Stimulated activated CD4-positive, alpha-beta T cell treated with anti-CD3 and anti-CD28 coated beads, Interleukin-2, amount 100 ng/mL, for 4 hours (primary cell): ENCODE results near the gene COL23A1.

Experiments used
- DNase-seq: peaks from one replicate; pipeline ENCODE4 v3.0.0-alpha.2; 2020; ENCODE audit warnings: low read depth

Gene COL23A1

DNA sequence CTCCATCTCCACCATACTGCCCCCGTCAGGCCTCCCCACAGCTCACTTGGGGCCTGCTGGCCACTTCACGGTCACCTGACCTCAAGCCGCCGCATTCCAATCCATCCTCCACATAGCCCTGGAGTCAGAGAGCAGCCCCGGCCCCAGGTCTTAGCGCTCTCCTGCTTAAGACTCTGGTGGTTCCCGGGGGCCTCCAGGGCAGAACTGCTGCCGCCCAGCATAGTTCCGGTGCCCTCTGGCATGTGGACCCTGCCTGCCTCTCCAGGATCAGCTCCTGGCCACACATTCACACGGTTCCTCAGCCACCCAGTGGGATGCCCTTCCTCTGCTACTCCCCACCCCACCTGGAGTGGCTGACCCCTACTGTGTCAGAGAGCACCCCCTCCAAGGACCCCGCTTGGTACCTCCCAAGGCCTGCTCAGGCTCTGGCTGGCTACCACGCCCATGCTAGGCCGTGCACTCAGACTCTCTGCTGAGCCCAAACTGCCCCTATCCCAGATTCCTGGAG, 366.3 kb downstream of the COL23A1 start:
- DNase-seq, result no peak

DNA sequence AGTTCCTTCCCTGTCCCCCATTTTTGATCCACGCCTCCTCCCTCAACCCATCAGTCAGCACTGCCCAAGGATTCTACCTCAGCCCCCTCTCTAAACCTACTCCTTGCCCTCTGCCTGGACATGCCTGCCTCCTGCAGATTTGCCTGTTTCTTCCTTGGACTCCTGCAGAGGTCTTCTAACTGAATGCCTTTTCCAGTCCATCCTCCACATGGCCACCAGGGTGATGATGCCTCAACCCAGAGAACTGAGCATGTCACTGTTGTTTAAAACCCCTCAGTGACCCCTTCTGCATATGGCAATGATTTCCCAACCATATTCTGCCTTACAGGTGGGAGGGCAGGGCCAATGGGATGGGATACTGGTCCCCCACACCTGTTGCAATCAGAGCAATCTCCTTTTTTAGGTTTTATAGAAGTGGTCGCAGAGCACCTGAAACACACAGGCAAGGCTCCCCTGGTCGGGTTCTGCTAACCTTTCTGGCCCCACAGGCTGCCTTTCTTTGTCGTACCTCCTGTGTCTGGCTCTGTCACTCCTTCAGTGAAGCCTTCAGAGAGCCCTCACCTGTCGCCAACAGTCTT, 366.9 kb downstream of the COL23A1 start:
- DNase-seq, result no peak

DNA sequence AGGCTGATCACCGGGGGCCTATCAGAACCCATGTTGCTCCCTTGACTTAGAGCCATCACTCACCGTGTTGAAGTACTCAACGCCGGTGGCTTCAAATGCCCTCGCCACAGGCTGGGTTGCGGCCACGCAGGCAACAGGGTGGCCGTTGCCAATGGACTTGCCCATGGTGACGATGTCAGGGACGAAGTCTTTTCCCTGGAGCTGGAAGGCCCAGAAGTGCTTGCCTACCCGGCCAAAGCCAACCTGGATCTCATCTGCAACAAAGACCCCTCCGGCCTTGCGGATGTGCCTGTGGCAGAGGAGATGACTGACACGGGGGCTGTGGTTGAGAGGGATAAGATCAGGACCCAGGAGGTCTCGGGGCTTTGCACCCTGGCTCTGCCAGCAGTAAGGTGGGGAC, 367.9 kb downstream of the COL23A1 start:
- no peak for DNase-seq

DNA sequence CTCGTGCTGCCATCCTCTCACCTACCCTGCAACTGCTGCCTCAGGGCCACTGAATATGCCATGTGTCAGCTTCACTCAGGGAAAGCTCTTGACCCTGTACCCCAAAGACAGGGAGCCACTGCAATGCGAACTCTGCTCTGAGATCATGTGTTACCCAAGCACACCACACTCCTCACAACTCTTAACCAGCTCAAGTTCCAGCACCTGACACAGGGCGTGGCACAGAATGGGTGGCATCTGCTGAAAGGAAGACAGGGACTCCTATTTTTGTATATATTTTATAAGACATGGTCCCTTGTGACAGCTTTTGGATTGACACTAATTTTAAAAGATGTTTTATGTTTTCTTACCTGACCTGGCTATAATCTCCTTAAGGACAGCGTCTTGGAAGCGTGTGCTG, 368.3 kb downstream of the COL23A1 start:
- DNase-seq, result no peak

DNA sequence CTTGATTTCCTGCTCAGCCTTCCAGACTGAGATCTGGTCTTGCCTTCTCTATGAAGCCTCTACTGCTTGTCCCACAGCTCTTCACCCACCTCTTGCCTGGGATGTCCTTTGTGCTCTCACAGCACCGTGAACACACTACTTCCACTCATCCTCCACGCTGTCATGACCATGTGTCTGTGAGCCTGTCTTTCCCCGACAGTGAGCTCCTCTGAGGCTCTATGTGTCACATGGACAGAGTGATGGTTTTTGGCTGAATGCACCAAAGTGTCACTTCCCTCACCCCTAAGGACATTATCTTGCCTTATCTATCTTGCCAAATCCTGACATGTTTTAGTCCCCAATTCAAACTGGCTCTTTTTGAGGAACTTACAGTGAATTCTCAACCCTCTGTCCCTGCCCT, 368.9 kb downstream of the COL23A1 start:
- DNase-seq, result no peak

DNA sequence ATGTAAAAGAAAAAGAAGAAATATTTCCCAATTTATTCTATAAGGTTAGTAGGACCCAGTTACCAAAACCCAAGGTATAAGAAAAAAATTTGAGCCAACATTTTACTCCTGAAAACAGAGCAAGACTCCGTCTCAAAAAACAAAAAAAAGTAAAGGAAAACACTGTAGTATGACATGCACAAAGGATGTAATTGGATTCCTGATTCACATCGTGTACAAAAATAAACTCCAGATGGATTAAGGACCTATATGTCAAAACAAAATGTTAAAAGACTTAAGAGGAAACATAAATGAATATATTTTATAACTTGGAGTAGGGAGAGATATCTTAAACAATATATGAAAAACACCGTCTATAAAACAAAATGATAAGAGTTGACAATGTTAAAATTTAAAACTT, 371.4 kb downstream of the COL23A1 start:
- no peak for DNase-seq

DNA sequence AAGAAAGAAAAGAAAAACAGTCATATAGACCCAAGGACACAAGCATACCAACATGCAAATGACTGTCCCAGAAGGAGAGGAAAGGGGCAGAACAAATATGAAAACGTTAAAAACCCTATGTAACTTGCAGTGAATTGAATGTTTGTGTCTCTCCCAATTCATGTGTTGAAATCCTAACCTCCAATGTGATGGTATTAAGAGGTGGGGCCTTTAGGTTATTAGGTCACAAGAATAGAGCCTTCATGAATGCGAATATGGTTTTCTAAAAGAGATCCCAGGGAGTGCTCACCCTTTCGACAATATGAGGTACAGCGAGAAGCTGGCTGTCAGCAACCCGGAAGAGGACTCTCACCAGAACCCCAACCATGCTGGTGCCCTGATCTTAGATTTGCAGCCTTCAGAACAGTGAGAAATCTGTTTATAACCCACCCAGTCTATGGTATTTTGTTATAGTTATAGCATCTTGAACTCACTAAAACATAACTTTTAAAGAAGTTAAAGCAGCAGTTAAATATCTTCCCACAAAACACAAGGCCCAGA, 371.9 kb downstream of the COL23A1 start:
- DNase-seq, result no peak

DNA sequence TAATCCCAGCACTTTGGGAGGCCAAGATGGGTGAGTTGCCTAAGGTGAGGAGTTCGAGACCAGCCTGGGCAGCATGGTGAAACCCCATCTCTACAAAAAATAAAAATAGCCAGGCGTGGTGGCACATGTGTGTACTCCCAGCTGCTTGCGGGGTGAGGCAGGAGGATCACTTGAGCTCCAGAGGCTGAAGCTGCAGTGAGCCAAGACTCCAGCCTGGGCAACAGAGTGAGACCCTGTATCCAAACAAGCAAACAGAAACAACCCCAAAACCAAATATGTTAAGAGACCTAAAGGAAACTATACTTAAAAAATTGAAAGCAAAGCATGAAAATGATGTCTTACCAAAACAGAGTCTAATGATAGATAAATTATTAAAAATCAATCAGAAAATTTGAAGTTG, 373.4 kb downstream of the COL23A1 start:
- DNase-seq, result no peak

DNA sequence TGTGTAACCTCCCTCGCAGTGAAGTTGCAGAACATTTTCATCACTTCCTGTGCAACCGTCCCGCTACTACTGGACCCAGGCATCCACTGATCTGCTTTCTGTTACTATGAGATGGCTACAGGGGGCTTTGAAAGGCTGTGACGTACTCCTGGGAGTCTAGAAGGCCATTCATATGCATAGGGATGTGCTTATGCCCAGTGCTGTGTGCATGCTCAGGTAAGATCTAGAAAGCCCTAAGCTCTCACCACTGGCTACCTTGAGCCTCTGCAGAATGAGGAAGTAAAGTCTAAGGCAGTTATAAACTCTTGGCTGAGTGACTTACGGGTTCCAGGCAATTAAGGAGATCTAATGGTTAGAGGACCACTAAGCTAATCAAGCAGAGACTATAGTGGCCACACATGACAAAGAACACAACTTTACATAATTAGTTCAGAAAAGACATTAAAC, 374.1 kb downstream of the COL23A1 start:
- no peak for DNase-seq

DNA sequence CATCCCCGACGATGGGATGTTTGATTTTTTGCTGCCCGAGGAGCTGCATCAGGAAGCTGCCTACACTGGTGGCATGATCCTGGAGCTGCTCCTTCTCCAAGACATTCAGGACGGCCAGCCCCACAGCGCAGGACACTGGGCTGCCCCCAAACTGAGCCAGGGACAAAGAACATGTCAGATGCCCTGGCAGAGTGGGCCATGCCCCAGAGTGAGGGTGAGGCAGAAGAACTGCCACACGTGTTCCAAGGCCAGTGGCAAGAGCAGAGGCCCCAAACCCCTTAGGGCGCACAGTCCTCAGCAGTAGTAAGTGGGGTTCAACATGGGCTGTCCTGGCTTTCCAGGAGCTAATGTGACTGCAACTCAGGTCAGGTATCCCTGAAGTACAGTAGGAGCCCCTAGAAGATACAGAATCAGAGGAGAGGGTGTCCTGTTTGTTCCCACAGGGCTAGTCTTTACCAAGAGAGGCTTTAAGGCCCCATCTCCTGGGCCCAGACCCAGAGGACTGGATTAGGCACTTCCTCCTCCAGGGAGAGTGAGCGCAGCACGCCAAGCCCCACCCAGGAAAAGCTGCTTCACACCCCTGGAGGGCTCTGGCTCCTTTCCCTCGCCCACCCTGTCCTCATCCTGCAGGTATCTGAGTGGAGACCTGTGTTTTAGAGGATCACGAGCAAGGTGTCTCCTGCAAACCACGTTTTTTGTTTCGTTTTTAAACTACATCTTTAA, 374.8 kb downstream of the COL23A1 start:
- DNase-seq, result no peak

DNA sequence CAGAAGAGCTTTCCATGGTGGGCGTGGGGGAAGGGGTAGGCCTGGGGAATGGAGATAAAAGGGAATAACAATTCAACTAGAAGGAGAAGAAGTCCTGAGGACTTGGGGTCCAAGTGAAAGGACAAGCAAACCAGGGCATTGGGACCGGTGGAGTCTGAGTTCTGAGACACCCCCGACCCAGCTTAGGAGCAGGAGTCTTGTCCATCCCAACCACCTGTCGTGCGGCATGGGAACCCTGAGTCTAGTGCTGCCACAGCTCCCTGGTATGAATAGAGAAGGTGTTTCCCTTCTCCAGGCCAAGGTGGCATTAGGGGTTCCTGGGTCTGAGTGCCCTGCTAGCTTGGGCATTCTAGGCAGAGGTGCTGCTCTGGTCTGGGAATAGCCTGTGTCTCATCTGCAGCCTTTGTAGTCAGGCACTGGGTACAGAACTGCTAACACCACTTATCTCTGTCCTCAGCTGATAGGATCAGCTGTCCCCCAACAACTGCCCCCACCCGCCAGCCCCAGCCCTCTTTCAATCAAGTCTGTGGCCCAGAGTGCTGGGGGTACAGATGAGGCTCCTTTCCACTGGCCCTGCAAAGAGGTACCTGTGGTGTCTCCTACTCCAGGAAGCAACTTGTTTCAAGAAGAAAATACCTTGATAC, 375.9 kb downstream of the COL23A1 start:
- DNase-seq, result no peak

DNA sequence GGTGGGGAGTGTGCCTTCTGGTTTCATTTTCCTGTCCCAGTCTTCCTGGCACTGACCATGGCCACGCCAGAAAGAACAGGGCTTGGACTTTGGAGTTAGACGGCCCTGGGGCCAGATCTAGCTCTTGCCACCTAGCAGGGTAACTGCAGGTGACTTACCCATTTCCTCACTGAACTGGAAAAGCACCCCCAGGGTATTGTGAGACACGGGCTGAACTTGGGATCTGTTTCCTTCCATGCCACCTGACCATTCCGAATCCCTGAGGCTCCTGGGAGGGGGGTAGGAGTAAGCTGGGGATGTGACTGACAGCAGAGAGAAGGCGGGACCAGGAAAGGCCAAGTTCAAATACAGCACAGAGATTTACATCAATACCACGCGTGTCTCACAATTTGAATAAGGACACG, 376.4 kb downstream of the COL23A1 start:
- no peak for DNase-seq

DNA sequence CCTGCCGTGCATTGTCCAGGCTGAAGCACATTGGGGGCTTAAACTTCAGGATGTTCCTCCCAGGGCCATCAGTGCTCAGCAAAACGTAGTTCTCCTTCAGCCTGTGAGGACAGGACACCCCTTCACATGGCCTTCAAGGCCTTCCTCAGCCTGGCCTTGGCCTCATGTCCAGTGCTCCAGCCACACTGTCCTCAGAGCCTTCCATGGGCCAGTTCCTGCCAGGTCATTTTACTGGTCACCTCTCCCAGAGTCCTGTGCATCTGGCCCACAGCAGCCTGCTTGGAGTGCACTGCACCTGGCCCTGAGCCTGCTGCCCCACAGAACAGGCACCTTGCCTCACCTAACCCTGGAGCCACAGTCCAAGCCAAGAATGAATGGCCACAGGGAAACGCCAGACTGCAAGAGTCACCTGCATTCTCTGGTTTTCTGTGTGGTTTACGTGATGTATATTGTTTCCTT, 377.2 kb downstream of the COL23A1 start:
- DNase-seq, result no peak

DNA sequence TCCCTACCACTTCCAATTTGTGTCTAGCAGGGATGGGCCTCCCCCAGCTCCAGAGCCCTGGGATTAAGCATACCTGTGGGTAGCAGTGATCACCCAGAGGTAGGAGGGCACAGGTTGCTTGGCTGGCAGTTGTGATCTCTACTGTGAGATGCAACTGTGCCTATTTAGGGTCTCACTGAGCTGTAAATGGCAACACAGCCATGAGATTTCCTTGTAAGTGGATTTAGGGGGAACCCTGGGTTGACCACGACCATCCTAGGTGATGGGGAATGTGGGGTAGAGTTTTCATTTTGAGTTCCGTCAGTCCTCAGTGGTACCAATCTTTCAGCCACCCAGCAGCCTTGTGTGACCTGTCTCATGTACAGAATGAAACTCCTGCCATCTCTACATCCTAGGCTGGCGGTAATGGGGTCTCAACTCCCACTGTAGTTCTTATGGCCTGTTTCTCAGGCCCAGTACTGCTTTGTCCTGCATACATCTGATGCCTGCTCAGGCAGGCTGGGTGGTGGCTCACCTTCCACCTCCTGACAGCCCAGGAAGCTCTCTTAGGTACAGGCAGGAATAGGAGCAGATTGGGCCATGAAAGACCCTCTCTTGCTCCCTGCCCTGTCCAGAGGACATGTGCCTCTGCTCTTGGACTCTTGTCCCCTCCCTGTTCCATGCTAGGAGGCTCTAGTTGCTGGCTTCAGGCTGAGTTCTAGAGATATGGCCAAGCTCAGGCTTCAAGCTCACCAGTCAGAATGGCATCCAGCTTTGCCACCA, 377.8 kb downstream of the COL23A1 start:
- no peak for DNase-seq

DNA sequence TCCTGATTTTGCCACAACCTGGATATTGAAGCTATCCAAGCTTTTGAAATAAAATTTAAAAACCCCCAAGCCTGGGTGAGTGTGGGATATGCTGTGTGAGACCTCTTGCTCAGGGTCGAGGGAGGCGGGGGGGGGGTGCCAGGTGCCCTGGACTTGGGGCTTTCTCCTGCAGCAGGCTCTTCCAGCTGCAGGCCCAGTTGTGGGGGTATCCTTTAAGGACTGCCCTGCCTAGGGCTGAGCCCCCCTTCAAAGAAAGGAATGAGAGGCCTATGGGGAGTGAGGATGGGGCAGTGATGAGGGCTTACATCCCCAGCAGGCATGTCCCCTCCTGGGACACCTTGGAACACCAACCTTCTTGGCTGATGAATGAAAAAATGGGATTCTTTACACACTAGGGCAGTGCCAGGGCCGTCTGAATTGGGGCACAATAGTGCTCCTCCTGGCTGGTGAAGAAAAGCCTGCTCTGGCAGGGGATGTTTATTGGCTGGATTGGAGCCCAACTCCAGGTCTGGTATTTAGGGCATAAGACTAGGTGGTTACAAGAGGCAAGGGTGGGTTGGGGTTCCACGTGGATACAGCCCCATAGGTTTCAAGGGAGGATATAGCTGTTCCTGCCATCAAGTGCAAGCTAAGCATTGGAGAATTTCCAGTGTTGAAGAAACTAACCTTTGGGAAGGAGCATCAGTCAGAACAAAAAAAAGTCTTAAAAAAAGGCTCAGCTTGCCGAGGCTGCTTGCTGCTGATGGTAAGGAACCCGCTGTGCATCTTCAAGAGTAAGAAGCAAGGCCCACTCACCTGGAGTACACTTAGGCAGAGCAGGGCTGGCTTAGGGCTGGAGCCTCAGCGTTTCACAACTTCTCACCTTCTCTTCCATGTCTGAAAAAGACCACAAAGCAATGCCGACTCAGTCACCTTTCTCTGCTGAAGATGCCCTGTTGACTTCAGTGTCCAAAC, 378.8 kb downstream of the COL23A1 start:
- DNase-seq, result no peak

DNA sequence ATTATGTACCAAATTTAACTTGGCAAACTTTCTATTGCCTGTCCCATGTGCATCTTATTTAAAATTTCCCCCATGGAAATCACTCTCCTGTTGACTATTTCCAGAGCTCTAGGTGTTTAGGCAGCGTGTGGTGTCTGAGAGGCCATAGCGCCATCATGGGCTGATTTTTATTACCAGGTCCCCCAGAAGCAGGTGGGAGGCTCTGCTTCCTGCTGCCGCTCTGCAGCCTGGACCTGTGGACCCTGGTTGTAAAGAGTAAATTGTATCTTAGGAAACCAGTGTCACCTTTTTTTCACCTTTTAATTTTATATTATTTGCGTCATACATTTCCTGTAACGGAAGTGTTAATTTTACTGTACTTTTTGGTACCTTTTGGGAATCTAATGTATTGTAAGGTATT, 379.5 kb downstream of the COL23A1 start:
- no peak for DNase-seq

DNA sequence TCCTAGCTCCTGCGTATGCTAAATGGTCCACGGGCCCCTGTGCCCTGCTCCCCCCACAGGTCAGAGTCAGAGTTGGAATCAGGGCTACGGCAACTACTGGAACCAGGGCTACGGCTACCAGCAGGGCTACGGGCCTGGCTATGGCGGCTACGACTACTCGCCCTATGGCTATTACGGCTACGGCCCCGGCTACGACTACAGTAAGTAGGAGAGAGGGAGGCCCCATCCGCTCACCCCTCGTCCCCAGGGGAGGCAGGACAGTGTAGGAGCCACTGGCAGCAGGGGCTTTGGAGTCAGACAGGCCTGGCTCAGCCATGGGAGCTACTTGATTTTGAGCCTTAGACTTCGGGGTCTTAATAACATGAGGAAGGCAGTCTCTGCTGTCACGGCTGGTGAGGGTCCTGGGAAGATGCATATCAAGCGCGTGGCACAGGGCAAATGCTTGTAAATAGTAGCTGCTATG, 380.1 kb downstream of the COL23A1 start:
- no peak for DNase-seq

DNA sequence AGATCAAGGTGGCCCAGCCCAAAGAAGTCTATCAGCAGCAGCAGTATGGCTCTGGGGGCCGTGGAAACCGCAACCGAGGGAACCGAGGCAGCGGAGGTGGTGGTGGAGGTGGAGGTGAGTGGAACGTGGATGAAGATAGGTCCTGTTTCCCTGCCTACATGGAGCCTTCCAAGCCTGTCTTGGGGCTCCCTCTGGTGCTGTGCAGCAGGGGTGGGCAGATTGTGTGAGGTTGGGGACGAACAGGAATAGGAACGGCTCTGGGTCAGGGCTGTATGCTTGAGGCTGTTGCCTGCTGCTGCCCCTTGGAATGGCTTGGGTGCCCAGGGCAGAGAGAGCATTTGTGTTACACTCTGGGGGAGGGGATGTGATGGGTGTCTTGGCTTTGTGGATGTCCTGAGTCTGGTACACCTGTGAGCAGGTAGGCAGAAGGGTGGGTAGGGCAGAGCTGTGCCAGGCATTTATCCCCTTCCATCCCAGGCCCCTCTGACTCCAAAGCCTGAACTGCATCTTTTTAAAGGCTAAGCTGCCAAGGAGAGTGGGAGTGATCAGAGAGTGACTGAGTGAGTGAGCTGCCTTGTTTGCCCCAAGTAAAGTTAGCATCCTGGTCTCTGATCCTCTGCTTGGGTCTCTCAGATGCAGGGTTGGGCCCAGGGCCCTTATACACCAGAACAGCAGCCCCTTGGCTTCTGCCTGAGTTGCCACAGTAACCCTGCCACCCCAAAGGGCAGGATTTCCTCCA, 380.7 kb downstream of the COL23A1 start:
- no peak for DNase-seq

DNA sequence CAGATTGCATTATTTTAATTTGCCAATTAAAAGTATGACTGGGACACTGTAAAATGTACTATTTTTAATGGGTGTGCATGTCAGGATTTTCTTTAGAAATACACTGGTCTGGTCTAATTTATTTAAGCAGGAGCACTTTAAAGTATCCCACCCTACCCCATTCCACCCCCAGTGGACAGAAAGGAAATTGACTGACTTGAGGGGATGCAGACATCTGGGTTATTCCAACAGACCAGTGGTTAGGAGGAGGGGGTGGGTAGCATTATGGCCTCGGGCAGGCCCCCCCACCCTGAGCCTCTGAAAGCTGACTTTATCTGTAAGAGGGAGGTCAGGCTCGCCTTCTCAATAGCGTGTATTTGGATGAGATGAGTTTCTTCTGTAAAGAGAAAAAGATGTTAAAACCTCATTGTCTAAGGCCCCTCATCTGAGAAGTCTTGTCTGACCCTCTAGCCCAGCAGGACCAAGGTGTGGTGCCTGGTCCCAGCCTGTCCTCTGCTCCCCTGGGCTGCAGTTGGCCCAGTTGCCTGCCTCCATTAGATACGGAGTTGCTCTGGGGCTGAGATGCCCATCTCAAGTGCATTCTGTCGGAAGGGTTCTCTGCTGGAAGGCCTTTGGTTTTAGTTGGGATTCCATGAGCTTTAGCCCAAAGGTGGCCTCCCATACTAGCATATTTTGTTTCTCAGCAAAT, 381.5 kb downstream of the COL23A1 start:
- no peak for DNase-seq

DNA sequence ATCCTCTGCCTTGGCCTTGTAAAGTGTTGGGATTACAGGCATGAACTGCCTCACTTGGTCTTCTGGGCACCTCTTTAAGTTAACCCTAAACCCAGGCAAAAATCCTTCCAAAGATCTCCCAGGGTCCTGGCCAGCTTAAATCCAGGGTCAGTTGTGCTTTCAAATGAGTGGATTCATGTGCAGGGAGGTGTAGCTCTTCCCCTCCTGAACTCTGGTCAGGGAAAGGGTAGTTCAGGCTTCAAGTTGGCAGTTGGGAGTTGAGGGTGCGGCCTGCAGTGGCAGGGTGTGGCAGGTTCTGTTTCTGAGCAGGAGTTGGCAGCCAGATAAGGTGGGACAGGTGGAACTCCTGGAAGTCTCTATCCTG, 382.3 kb downstream of the COL23A1 start:
- DNase-seq, result no peak
